HG03280 (cell line): ENCODE measurements around the gene NRXN3.

Experiments used
- ATAC-seq: cut with Tn5 transposase; IDR thresholded peaks from one replicate; pipeline ENCODE4 v1.9.1; 2021; ENCODE audit warnings: mild to moderate bottlenecking, moderate library complexity; ENCODE audit not compliant: unreplicated experiment

The NRXN3 gene

DNA sequence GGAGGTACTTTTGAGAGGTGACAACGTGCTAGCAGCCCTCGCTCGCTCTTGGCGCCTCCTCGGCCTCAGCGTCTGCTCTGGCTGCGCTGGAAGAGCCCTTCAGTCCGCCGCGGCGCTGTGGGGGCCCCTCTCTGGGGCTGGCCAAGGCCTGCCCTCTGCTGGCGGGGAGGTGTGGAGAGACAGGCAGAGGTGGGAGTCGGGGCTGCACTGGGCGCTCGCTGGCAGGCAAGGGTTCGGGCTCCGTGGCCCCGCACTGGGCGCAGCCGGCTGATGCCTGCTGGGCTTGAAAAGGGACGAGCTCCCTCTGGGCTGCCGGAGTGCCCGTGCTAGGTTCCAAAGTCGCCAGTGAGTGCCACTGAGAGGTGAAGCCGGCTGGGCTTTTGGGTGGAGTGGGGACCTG, 1461.1 kb downstream of the NRXN3 start:
- no peak for ATAC-seq

DNA sequence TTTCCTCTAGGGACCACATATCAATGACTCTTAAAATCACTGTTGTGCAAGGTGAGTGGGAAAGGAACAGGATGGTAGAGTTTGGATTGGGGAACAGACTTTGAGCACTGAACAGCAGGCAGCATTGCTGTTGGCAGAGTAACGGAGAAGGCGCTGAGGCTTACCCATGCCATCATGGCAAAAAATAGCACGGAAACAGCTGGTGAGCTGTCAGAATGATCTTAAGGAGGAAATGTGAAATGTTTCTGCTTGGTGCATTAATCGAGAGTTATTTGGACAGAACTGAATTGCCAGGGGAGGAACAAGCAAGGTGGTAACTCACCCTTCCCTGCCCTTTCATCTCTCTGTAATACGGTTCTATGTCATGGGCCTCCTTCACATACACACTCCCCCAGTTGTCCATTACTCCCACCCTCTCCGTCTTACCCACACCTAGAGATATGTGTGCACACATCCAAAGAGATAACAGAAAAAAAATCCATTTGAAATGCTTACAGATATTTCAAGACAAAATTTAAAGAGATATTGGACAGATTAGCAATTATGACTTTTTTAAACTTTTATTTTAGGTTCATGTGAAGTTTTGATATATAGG, 1468.6 kb downstream of the NRXN3 start:
- no peak for ATAC-seq

DNA sequence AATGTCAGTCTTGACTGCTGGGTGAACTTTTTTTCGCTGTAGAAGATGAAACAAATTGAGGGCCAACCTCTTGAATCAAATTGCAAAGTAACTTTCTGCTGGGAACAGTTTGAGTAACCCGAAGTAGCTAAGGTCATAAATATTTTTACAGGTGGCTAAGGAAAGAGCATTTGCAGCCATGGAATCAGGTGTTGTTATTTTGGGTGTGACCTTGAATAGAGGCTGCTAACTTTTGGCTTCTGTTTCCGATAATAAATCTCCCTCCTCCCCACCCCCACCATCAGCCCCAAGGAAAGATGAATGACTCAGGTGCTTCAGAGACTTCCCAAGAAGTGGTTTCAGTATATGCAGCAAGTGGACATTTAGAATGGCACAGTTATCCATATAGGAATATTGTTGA, 1469.4 kb downstream of the NRXN3 start:
- ATAC-seq: no peak

DNA sequence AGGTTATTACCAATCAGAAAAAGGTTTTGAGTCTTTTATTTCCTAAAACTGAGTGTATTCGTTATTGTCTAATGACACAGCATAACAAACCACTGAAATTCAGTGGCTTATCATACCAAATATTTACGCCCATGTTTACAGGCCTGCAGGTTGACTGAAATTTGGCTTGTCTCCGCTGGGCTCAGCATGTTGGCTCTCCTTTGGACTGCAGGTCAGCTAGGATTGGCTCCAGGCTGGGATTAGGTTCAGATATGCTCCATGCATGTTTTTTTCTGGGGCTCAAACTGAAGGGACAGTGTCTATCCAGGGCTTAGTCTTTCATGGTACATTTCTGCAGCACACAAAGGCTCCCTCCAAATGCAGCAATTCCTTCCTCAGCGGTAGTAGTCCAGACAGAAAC, 1471.2 kb downstream of the NRXN3 start:
- no peak for ATAC-seq

DNA sequence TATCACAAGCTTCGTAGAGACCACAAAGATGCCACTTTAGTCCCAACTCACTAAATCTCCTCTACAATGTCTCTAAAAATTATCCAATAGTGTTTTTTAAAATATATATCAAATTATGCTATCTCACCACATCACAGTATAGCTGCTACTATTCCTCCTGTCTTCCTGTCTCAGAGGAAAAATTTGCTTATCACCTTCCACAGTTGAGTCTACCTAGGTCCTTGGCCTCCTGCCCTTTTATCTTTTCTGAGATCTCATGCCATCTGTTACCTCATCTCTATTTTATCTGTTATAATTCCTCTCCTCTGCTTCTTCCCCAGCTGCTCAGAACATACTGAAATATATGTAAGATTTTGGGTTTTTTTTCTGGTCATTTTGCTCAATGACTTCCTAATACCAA, 1473.0 kb downstream of the NRXN3 start:
- ATAC-seq: no peak

DNA sequence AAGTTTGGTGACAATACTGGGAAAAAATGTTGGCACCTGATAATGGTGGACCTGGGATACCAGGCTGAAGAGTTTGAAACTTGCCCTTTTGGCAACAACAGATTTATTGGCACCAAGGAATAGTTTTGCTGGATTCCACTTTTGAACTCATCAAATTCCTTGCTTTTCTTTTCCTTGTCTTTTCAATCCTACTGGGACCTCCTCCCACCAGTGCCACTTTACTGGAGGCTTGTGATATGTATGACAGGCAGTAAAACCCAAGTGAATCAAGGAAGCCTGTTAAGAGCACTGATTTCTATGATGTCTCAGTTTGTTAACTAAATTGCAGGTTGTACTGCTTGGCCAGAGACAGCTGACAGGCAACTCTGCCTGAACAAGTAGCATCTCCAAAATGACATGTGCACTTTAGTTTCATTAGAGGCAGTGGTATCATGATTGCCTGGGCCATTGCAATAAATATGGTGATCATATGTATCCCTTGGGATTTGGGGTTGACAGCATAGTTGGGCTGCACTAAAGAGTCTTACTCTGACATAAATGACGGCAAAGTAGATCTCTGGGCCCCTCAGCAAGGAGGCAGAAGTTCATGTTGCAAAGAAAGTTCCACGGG, 1475.7 kb downstream of the NRXN3 start:
- no peak for ATAC-seq

DNA sequence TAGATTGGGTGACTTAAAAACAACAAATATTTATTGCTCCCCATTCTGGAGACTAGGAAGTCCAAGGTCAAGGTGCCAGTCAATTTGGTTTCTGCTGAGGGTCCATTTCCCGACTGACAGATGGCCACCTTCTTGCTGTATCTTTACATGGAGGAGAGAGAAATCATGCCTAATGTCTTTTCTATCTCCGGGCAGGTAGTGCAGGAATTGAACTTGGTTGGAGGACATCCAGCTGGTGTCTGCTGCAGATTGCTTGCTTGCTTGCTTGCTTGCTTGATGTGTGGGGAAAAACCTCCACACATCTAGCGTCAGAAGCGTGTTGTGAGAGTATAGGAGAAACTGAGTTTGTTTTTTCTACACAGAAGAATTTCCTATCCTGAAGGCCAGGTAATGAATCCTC, 1479.7 kb downstream of the NRXN3 start:
- ATAC-seq: no peak

DNA sequence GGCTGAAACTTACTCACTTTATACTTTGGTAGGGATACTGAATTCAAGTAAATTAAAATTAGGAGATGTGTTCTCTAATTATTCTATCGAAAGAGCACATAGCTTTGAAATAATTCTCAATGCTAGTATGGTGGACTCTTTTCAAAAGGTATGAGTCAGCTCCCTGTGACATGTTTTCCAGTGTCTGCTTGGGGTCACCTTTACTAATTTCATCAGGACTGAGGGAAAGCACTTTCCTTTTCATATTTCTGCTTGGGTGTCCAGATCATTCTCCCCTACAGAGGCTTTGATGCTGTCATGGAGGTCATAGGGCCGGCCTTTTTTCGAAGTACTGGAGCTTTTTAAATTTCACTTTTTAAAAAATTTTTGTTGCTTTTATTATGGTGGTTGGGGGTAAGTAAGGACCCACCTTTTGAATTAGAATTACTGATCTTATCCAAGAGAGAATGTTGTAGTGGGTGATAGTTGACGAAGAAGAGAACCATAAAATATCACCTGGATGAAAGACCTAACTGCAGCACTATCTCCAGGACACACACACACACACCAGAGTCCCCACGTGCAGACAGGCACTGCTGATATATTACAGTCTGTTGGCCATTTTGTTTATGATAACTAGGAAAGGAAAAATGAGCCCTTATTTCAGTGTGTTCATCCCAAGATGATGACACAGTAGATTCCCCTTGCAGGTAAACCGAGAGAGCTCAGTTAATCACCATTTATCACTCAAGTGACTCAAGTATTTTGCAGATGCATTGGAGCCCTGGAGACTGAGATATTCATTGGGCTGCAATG, 1482.5 kb downstream of the NRXN3 start:
- ATAC-seq: no peak

DNA sequence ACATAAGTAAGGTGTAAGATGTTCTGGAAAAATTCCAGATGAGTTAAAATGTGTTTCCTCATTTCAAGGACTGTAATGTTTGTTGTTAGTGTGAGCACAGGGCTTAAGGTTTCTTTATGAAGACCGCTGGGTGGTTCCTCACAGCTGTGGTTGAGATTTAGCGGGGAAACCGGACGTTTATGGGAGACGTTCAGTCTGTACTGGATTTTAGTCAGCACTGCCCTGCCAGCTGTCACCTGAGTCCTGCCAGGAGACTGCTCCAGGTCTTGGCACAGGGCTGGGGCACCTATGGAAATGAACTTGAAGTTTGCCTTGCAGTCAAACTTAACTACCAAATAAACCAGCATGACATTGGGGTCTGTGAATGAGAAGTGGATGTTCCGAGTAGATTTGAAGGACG, 1485.9 kb downstream of the NRXN3 start:
- no peak for ATAC-seq

DNA sequence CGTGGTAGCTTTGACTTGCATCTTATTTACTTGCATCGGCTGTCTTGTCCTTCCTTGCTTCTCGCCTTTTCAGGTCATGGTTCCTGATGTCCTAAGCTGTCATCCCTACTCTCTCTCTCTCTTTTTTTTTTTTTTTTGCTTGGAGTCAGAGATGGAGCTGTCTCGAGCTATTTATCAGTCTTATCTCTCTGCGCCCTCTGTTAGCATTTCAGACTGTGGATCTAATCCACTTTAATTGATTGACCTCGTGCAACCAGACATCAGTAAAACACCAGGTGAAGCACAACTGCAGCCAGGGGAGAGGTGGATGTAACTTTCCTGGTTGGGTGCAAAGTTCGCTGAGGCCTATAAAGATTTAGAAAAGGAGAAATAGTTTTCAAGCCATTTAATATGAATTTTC, 1486.3 kb downstream of the NRXN3 start:
- ATAC-seq: no peak

DNA sequence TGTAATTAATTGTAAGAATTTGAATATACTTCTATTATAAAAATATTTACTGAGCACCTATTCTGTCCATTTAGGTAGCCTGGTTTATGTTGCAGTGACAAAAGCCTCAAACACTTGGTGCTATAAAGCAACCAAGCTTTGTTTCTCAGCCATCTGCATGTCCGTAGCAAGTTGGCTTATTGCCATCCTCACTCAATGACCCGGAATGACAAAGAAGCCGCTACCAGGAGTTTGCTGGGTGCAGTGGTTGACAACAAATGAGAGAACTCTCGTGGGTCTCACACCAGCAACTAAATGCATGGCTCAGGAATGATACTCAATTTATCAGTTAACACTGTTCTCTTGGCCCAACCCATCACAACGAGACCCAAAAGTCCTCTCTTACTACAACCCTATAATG, 1488.0 kb downstream of the NRXN3 start:
- ATAC-seq: no peak

DNA sequence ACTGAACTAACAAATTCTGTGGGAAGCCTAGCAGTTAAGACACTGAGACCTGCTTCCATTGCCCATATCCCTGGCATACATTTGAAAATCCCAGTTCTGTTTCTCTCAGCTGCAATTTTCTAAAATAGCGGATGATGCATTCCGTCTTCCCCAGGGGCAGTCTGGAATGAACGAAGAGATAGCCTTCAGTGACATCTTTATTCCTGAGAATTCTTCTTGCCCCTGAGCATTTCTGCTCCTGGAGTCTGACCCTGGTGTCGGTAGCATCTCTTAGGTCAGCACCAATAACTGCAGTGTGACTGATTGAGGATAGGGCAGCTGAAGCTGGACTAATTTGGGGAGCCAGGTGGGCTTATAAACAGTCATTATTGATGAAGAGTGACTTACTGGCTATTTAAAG, 1488.6 kb downstream of the NRXN3 start:
- no peak for ATAC-seq

DNA sequence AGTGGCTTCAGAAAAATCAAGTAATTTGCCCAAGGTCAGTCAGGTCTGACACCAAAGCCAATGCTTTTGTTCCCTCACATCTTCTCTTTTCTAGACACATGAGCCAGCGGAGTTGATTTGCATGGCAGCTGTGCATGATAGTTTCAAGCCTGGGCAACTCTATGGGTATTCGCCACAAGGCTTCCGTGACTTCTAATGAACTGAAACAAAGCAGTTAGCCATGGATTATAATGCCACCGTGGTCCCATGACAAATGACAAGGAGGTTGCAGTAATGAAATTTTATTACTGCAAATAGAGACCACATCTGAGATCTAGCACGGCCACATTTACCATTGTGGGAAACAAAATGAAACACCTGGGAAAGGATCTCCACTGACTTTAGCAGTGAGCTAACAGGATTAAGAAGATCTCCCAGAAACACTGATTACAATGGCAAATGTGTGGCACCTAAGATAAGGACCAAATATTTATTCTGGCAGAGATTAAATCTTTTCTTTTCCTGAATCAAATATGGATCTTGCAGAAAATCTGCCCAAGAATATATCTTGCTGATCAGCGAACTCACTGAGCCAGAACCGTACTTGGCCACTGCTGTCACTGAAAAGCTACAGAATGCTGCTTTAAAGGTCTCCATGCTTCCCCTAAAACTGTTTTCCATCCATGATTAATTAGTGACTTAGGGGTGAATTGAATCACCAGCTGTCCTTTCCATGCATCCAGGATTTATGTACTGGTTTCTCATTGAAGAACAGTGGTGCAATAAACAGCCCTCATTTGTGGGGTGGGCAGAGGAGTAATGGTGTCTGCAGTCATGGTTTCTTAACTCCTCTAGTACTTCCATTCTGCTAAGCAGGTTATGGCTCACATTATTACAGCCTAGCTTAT, 1490.1 kb downstream of the NRXN3 start:
- no peak for ATAC-seq

DNA sequence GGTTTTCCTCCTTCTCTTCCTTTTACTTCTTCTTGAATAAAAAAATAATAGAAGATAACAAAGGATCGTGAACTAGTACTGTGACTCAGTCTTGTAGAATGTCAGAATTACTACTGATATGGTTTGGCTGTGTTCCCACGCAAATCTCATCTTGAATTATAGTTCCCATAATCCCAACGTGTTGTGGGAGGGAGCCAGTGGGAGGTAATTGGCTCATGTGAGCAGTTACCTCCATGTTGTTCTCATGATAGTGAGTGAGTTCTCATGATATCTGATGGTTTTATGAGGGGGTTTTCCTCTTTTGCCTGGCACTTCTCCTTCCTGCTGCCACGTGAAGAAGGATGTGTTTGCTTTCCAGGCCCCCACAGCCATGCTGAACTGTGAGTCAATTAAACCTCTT, 1491.6 kb downstream of the NRXN3 start:
- no peak for ATAC-seq

DNA sequence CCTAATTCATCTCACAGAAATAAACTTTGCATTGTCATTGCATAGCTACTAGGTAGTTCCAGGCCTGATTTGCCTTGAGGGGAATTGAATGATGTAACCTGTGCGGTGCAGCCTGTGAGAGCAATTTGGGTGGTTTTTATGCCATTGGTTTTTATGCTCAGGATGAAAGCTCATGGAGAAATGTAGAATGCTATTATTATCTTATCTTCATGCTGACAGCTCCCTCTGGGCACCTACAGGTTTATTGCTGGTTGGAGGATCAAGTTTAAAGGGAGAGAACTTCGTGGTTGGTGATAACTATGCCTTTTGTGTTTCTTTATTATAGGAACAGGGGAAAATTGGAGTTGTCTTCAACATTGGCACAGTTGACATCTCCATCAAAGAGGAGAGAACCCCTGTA, 1493.3 kb downstream of the NRXN3 start:
- ATAC-seq: no peak

DNA sequence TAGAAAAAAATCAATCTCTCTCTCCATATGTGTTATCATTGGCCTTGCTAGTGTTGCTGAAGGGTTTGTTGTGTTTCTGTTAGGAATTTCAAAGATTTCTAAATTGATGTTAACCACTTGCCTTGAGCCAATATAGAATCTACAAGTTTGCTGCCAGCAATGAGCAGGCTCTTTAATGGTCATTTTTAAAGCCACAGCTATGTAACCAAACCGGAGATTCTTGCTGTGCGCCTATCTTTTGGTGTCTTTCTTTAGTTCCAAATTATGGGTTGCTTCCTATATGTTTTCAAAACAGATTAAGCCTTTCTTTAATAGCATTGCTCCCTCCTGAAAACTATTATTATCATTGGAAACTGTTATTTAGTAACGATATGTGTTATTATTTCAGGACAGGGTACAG, 1495.4 kb downstream of the NRXN3 start:
- no peak for ATAC-seq

DNA sequence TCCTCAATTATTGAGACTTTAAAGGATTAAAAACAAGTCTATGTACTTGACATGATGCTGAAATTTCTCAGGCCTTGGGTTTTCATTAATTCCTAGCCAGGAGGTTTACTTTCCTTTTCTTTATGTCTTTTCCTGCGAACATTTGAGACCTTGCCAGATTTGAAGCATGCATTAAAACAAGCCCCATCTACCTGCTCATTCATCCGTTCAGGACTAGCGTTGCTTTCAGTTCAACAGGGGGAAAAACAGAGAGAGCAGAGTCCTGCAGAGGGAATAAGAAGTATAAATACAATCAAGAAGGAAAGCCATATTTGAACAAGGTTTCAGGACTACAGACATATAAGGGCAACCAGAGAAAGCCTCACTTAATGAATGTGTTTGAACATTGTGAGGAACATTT, 1498.8 kb downstream of the NRXN3 start:
- no peak for ATAC-seq

DNA sequence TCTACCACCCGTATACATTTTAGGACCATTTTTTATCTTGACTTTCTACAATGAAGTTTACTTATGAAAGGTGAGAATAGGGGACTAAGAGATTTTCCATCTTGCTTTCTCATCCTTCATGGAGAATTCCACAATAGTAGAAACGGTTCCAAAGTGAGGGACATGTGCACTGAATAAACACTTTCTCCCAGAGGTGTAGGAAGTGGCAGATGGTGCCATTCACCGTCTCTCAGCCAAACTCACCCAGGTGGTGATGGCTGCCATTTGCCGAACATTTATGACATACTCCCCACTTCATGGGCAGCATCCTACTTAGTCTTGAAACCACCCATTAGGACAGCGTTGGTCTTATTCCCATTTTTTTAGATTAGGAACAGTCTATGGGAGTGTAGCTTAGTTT, 1500.6 kb downstream of the NRXN3 start:
- ATAC-seq: no peak

DNA sequence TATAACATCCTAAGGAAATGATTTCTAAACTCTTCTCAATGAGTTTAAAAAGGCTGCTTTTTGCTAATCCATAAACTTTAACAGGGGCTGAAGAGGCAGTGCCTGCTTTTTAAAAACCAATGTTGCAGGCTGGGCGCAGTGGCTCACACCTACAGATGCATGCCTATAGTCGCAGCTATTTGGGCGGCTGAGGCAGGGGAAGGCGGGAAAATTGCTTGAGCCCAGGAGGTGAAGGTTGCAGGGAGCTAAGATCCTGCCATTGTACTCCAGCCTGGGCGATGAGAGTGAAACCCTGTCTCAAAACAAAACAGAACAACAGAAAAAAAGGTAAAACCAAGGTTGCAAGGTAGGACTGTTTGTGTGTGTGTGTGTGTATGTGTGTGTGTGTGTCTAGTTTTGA, 1509.9 kb downstream of the NRXN3 start:
- no peak for ATAC-seq

DNA sequence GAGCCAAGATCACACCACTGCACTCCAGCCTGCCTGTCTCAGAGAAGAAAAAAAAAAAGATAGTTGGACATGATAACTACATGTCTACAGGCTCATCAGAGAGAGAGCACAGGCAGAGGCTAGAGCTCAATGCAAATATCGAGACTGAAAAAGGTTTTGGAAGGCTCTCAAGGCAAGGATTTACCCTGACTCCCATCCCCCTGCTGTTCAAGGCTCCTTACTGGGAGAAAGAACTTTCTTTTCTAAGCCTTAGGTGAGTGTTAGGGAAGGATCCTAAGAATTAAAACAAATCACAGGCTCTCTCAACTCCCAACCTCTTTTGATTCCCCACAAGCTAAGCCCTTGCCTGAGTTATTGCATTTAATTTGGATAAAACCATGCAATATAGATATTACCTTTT, 1516.0 kb downstream of the NRXN3 start:
- ATAC-seq: no peak

DNA sequence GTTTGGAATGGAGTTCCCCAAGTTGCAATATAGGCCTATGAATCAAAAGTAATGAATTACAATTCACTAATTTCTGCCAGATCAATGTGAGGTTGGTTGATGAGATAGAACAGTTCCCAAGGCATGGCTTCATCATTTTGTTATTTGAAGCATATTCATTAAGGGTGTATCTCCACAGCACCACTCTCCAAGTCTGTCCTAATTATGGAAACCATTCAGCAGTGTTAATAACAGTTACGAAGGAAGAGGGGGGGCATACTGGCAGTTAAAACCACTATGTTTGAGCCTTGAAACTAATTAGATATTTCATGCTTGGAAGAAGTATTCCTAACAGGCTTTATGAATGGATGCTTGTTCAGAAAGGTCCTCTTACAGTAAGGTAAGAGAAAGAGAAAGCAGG, 1520.8 kb downstream of the NRXN3 start:
- no peak for ATAC-seq

DNA sequence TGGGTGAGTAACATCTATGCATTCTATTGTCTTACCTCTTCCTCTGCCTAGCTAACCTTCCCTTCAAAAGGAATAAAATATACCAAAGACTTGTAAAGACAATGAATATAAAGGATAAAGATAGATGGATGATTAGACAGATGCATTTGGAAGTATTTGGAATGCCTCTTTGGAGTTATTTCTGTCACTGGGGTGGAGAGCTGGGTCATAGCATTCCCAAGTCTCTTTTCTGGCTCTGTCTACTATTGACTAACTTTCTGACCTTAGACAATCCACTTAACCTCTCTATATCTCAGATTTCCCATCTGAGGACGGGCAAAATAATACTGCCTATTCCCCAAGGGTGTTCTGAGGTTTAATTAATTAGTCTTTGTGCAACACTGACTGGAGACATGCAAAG, 1523.8 kb downstream of the NRXN3 start:
- no peak for ATAC-seq
